OCI-LY3 (cell line): ENCODE data around the gene ANKRD44.

Experiments
- CTCF ChIP-seq: fragments of 200-600, 300-600 bp; sonication (generic); IDR thresholded peaks from 2 replicates; pipeline ENCODE4 v1.5.1; 2014; ENCODE audit warnings: antibody characterized with exemption, low read length, low read depth
- EZH2phosphoT487 ChIP-seq: fragments of 200-600 bp; shearing (Covaris generic); IDR thresholded peaks from 2 replicates; pipeline ENCODE4 v1.6.1; 2018; ENCODE audit warnings: antibody characterized with exemption, mixed run types, low read depth

- TF ChIP-seq CTCF (no peak), EZH2phosphoT487 (no peak)
Measured at GRCh38 chr2:196949116-196949515, 361.5 kb downstream of the ANKRD44 start.
